Mesenchymal stem cell (in vitro differentiated cells and primary cell): ENCODE results near the gene CCDC106.

Source experiments
- DNase-seq: peaks from one replicate; pipeline ENCODE4 v3.0.0-alpha.2; 2013
- H2AFZ ChIP-seq: one replicate; pipeline ENCODE4 v1.6.1; 2013; ENCODE audit warnings: low read depth, mild to moderate bottlenecking, control low read depth, inconsistent platforms, low read length, moderate library complexity
- H2AK5ac ChIP-seq: 2 replicates; pipeline ENCODE4 v1.6.1; 2013; ENCODE audit warnings: low read length, moderate library complexity, mild to moderate bottlenecking, inconsistent platforms; ENCODE audit not compliant: severe bottlenecking
- H2BK120ac ChIP-seq: one replicate; pipeline ENCODE4 v1.6.1; 2013; ENCODE audit warnings: low read depth, mild to moderate bottlenecking, inconsistent platforms, low read length, moderate library complexity
- H2BK12ac ChIP-seq, 2 experiments: one replicate each; pipeline ENCODE4 v1.6.1; 2013; ENCODE audit warnings: inconsistent platforms in 2 of 2, low read length in 2 of 2, mild to moderate bottlenecking in 2 of 2, moderate library complexity in 2 of 2, control low read depth in 1 of 2
- H2BK15ac ChIP-seq: one replicate; pipeline ENCODE4 v1.6.1; 2013; ENCODE audit warnings: mild to moderate bottlenecking, low read depth, inconsistent platforms; ENCODE audit not compliant: poor library complexity, severe bottlenecking
- H2BK5ac ChIP-seq: 2 replicates; pipeline ENCODE4 v1.6.1; 2013; ENCODE audit warnings: low read depth, mild to moderate bottlenecking, low read length, control low read depth, inconsistent platforms; ENCODE audit not compliant: poor library complexity, severe bottlenecking
- H3K14ac ChIP-seq, 2 experiments: one replicate each; pipeline ENCODE4 v1.6.1; 2013; ENCODE audit warnings: inconsistent platforms in 2 of 2, low read length in 2 of 2, control low read depth in 1 of 2, mild to moderate bottlenecking in 1 of 2, moderate library complexity in 1 of 2
- H3K18ac ChIP-seq, 2 experiments: one replicate each; pipeline ENCODE4 v1.6.1; 2013; ENCODE audit warnings: inconsistent platforms in 2 of 2, low read length in 2 of 2, control low read depth in 1 of 2, low read depth in 1 of 2, mild to moderate bottlenecking in 1 of 2
- H3K23ac ChIP-seq, 2 experiments: one replicate each; pipeline ENCODE4 v1.6.1; 2013; ENCODE audit warnings: inconsistent platforms in 2 of 2, low read length in 2 of 2, mild to moderate bottlenecking in 2 of 2, moderate library complexity in 2 of 2, control low read depth in 1 of 2
- H3K27ac ChIP-seq: 2 replicates; pipeline ENCODE4 v1.5.1; 2013; ENCODE audit warnings: mild to moderate bottlenecking, moderate library complexity, low read length, control low read depth, inconsistent platforms; ENCODE audit not compliant: poor library complexity, severe bottlenecking
- H3K27me3 ChIP-seq, 2 experiments: 2 replicates each; pipeline versions ENCODE4 v1.6.1 to v1.7.0; 2013; ENCODE audit warnings: low read length in 2 of 2, mild to moderate bottlenecking in 2 of 2, moderate library complexity in 2 of 2, control low read depth in 1 of 2, inconsistent platforms in 1 of 2; ENCODE audit not compliant: control insufficient read depth in 1 of 2, insufficient read depth in 1 of 2
- H3K36me3 ChIP-seq, 2 experiments: 2 replicates each; pipeline versions ENCODE4 v1.6.1 to v1.7.0; 2013; ENCODE audit warnings: low read length in 2 of 2, control low read depth in 1 of 2, inconsistent platforms in 1 of 2, low read depth in 1 of 2, mild to moderate bottlenecking in 1 of 2; ENCODE audit not compliant: insufficient read depth in 2 of 2, control insufficient read depth in 1 of 2
- H3K4ac ChIP-seq, 2 experiments: one replicate each; pipeline ENCODE4 v1.6.1; 2013; ENCODE audit warnings: inconsistent platforms in 2 of 2, low read length in 2 of 2, mild to moderate bottlenecking in 2 of 2, moderate library complexity in 2 of 2, control low read depth in 1 of 2, low read depth in 1 of 2
- H3K4me1 ChIP-seq: 2 replicates; pipeline ENCODE4 v1.6.1; 2013; ENCODE audit warnings: low read depth, low read length, control low read depth; ENCODE audit not compliant: control insufficient read depth, insufficient read depth
- H3K4me2 ChIP-seq: 2 replicates; pipeline ENCODE4 v1.6.1; 2013; ENCODE audit warnings: low read length, mild to moderate bottlenecking, inconsistent platforms; ENCODE audit not compliant: poor library complexity, severe bottlenecking
- H3K4me3 ChIP-seq, 2 experiments: 2 replicates each; pipeline versions ENCODE4 v1.5.1 to v1.7.0; 2013; ENCODE audit warnings: low read length in 2 of 2, mild to moderate bottlenecking in 2 of 2, control low read depth in 1 of 2, low read depth in 1 of 2; ENCODE audit not compliant: insufficient read depth in 1 of 2
- H3K79me1 ChIP-seq: replicated peaks from 2 replicates; pipeline ENCODE4 v1.6.1; 2013; ENCODE audit warnings: mild to moderate bottlenecking, control low read depth, low read length, inconsistent platforms; ENCODE audit not compliant: poor library complexity, severe bottlenecking
- H3K9ac ChIP-seq: 2 replicates; pipeline ENCODE4 v1.7.0; 2013; ENCODE audit warnings: mild to moderate bottlenecking, low read length, moderate library complexity
- H3K9me3 ChIP-seq: 2 replicates; pipeline ENCODE4 v1.7.0; 2013; ENCODE audit warnings: mild to moderate bottlenecking, low read length; ENCODE audit not compliant: control insufficient read depth
- H4K8ac ChIP-seq: one replicate; pipeline ENCODE4 v1.6.1; 2013; ENCODE audit warnings: inconsistent platforms, mild to moderate bottlenecking, low read length, moderate library complexity
- H4K91ac ChIP-seq: one replicate; pipeline ENCODE4 v1.6.1; 2013; ENCODE audit warnings: mild to moderate bottlenecking, low read length, inconsistent platforms
- WGBS: methylation state at CpG from one replicate; pipeline ENCODE4 v1.1.7; 2013; ENCODE audit warnings: mixed read lengths; 5-methylcytosine and 5-hydroxymethylcytosine counted together

The CCDC106 gene

DNA sequence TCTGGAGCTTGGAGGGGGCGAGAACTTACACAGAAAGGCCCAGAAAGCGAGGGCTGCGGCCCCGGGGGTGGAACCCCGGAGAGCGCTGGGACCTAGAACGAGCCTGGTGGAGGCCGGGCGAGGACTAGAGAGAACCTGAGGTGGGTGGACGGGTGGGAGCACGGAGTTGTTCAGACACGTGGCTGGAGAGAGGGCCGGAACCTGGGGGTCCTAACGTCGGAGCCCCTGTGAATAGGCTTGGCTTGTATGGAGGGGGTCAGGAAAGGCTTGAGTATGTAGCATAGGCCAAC lies 4.2 kb upstream of the CCDC106 start:
- H2AFZ ChIP-seq, result no peak overlapping the region
- H4K91ac ChIP-seq, result no peak overlapping the region
- H2BK15ac ChIP-seq, result peak overlapping the region; percentile 6
- peaks cover 38% of the 10 kb centered on the region for H3K4me1 ChIP-seq
- H3K9ac ChIP-seq, result peak overlapping the region; percentile 94
- H3K27me3 ChIP-seq, result no peaks in the 10 kb centered on the region
- no peak overlapping the region for H2BK12ac ChIP-seq
- peaks cover 19% of the 10 kb centered on the region for H3K79me1 ChIP-seq
- WGBS, result under 1% methylated on average over 15 of the region's 15 CpGs
- no peak overlapping the region for H3K18ac ChIP-seq
- H3K27ac ChIP-seq, result peak overlapping the region; percentile 33
- no peak for DNase-seq
- peak overlapping the region; percentile 38 for H2AK5ac ChIP-seq
- H4K8ac ChIP-seq, result no peak overlapping the region
- H3K36me3 ChIP-seq, result peaks cover 22 to 23% of the 10 kb centered on the region in 2 experiments
- peak overlapping the region; percentile 59 for H2BK120ac ChIP-seq
- H3K4me2 ChIP-seq, result peak overlapping the region; percentile 89
- peak overlapping the region; percentile 5 to 19 for H3K4ac ChIP-seq
- H3K14ac ChIP-seq, result peak overlapping the region in 1 of 2 experiments; percentile 26
- H2BK5ac ChIP-seq, result no peak overlapping the region
- H3K4me3 ChIP-seq, result peak overlapping the region; percentile 82 to 94
- H3K23ac ChIP-seq, result no peak overlapping the region
- H3K9me3 ChIP-seq, result no peaks in the 10 kb centered on the region

DNA sequence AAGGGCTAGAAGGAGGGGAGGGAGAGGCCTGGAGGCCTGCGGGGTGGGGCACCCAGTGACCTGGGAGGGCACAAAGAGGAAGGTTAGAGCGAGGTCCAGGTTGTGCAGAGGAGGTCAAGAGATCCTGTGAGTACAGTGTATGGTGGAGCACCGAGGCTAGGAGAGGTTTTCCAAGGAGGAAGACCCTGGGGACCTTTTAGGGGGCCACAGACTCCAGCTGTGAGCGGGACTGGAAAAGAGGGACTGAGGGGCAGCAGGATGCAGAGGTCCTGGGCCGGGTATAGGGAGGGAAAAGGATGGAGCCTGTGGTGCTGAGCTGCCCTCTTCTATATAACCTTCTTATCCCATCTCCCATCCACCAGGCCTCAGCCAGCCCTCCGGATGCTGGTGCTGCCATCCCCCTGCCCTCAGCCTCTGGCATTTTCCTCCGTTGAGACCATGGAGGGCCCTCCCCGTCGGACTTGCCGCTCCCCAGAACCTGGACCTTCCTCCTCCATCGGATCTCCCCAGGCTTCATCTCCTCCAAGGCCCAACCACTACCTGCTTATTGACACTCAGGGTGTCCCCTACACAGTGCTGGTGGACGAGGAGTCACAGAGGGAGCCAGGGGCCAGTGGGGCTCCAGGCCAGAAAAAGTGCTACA lies 3.7 kb upstream of the CCDC106 start:
- peaks cover 23% of the 10 kb centered on the region for H3K79me1 ChIP-seq
- H3K14ac ChIP-seq, result peak overlapping the region in 1 of 2 experiments; percentile 26
- peak overlapping the region in 1 of 2 experiments; percentile 19 for H3K4ac ChIP-seq
- H3K4me3 ChIP-seq, result peak overlapping the region; percentile 82 to 94
- H3K9ac ChIP-seq, result peak overlapping the region; percentile 94
- peak overlapping the region; percentile 4 for H4K8ac ChIP-seq
- H2BK15ac ChIP-seq, result peak overlapping the region; percentile 6
- no peak overlapping the region for H4K91ac ChIP-seq
- H2BK120ac ChIP-seq, result no peak overlapping the region
- no peaks in the 10 kb centered on the region for H3K9me3 ChIP-seq
- no peak overlapping the region for H2AFZ ChIP-seq
- 54% methylated on average over 10 of the region's 12 CpGs for WGBS
- peaks cover 17 to 25% of the 10 kb centered on the region in 2 experiments for H3K36me3 ChIP-seq
- no peak overlapping the region for H2BK5ac ChIP-seq
- H2AK5ac ChIP-seq, result peak overlapping the region; percentile 38
- peak overlapping the region; percentile 33 for H3K27ac ChIP-seq
- H3K18ac ChIP-seq, result no peak overlapping the region
- no peaks in the 10 kb centered on the region for H3K27me3 ChIP-seq
- peak overlapping the region; percentile 89 for H3K4me2 ChIP-seq
- DNase-seq, result no peak
- H3K23ac ChIP-seq, result no peak overlapping the region
- H2BK12ac ChIP-seq, result no peak overlapping the region
- H3K4me1 ChIP-seq, result peaks cover 42% of the 10 kb centered on the region

DNA sequence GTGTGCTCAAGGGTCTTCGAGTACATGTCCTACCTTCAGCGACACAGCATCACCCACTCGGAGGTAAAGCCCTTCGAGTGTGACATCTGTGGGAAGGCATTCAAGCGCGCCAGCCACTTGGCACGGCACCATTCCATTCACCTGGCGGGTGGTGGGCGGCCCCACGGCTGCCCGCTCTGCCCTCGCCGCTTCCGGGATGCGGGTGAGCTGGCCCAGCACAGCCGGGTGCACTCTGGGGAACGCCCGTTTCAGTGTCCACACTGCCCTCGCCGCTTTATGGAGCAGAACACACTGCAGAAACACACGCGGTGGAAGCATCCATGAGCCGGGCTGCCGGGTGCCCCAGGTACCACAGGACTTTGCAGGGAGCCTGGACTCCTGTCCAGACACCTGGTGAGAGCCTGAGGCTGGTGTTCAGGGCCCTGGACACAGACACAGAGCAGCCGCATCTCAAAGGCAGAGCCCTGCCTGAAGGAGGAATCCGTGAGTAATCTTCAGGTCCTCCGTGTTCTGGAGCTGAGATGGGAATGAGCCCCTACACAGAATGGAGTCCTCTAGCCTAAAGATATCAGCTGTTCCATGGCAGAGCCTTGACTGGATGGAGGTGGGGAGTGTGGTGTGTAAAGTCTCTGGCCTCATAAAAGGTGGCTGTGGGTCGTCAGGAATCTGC lies 3.0 kb upstream of the CCDC106 start:
- Histone ChIP-seq H3K4ac (no peak overlapping the region), H3K9me3 (no peaks in the 10 kb centered on the region), H2BK15ac (no peak overlapping the region), H3K4me1 (peaks cover 45% of the 10 kb centered on the region), H2BK5ac (no peak overlapping the region), H3K79me1 (peaks cover 27% of the 10 kb centered on the region), H3K23ac (no peak overlapping the region), H3K4me3 (peak overlapping the region; percentile 28 to 94), H3K27ac (no peak overlapping the region), H3K18ac (no peak overlapping the region), H3K36me3 (peaks cover 17 to 30% of the 10 kb centered on the region in 2 experiments), H2AFZ (no peak overlapping the region), H2BK12ac (no peak overlapping the region), H3K4me2 (peak overlapping the region; percentile 89), H4K91ac (no peak overlapping the region), H3K14ac (no peak overlapping the region), H4K8ac (no peak overlapping the region), H3K27me3 (no peaks in the 10 kb centered on the region), H3K9ac (peak overlapping the region; percentile 94), H2BK120ac (no peak overlapping the region), H2AK5ac (no peak overlapping the region)
- DNase-seq, result no peak
- 93% methylated on average over 28 of the region's 28 CpGs for WGBS

DNA sequence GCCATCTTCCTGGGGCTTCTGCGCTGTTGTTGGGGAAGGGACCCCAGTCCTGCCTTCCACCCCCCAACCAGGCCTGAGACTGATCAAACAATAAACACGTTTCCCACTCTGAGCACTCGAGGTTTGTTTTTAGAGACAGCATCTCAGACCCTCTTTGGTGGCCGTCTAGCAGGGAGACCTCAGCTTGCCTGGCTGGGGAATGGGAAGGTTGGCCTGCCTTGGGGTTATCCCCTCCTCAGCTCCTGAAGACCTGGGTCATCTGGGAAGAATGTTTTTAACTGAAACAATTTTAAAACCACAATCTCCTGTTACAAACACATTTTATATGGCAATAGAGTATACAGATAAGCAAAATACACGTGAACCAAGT lies 2.5 kb upstream of the CCDC106 start:
- no peak for DNase-seq
- no peaks in the 10 kb centered on the region for H3K9me3 ChIP-seq
- H3K36me3 ChIP-seq, result peaks cover 17 to 31% of the 10 kb centered on the region in 2 experiments
- no peak overlapping the region for H2AK5ac ChIP-seq
- H2BK5ac ChIP-seq, result no peak overlapping the region
- H2BK12ac ChIP-seq, result no peak overlapping the region
- H3K4ac ChIP-seq, result no peak overlapping the region
- H3K4me2 ChIP-seq, result no peak overlapping the region
- no peak overlapping the region for H2BK120ac ChIP-seq
- no peak overlapping the region for H3K27ac ChIP-seq
- peaks cover 42% of the 10 kb centered on the region for H3K4me1 ChIP-seq
- H3K18ac ChIP-seq, result no peak overlapping the region
- no peak overlapping the region for H4K91ac ChIP-seq
- H3K14ac ChIP-seq, result no peak overlapping the region
- H4K8ac ChIP-seq, result no peak overlapping the region
- no peak overlapping the region for H3K23ac ChIP-seq
- no peak overlapping the region for H2BK15ac ChIP-seq
- H3K79me1 ChIP-seq, result peaks cover 30% of the 10 kb centered on the region
- no peak overlapping the region for H2AFZ ChIP-seq
- no peak overlapping the region for H3K4me3 ChIP-seq
- 93% methylated on average over 4 of the region's 5 CpGs for whole genome bisulfite sequencing
- no peaks in the 10 kb centered on the region for H3K27me3 ChIP-seq
- H3K9ac ChIP-seq, result peak overlapping the region; percentile 94
